K562 (cell line): ENCODE data around the gene HJV. TPM values are rescaled to one million over a fixed set of nuclear protein-coding genes. Genes with fewer than 3 reads are reported as not detected.

Source experiments
- BHLHE40 ChIP-seq: IDR thresholded peaks from 2 replicates; pipeline ENCODE4 v1.6.1; 2011; ENCODE audit warnings: low read length, improper control_type of control experiment
- CEBPG ChIP-seq, 3 experiments: fragments of 200-800 bp in 1 of 3; sonication (Bioruptor generic) in 1 of 3; sonication (generic) in 1 of 3; formaldehyde crosslinking in 1 of 3; IDR thresholded peaks in 2 of 3; conservative IDR thresholded peaks in 1 of 3; 2 replicates each; pipeline versions ENCODE4 v1.6.1 to v1.8.0; 2016 to 2022; ENCODE audit warnings: missing compliant biosample characterization in 2 of 3, missing genetic modification characterization in 2 of 3, mild to moderate bottlenecking in 1 of 3, missing genetic modification reagents in 1 of 3
- CHD2 ChIP-seq: IDR thresholded peaks from 2 replicates; pipeline ENCODE4 v1.6.1; 2011; ENCODE audit warnings: low read depth, low read length
- CLOCK ChIP-seq: fragments of 250-450 bp; sonication (Bioruptor Pico); IDR thresholded peaks from 2 replicates; pipeline ENCODE4 v1.4.0; 2020; ENCODE audit warnings: mild to moderate bottlenecking, moderate library complexity, borderline replicate concordance
- HCFC1 ChIP-seq: IDR thresholded peaks from 2 replicates; pipeline ENCODE4 v1.6.1; 2012; ENCODE audit warnings: low read depth, low read length, improper control_type of control experiment
- MCM3 ChIP-seq: fragments of 450-650 bp; IDR thresholded peaks from 2 replicates; pipeline ENCODE4 v1.6.1; 2016
- NR2C2 ChIP-seq, 2 experiments: fragments of 200-800 bp in 1 of 2; sonication (Bioruptor generic) in 1 of 2; sonication (generic) in 1 of 2; formaldehyde crosslinking in 1 of 2; IDR thresholded peaks; 2 replicates each; pipeline versions ENCODE4 v1.6.1 to v1.8.0; 2016 to 2022; ENCODE audit warnings: mild to moderate bottlenecking in 1 of 2, missing compliant biosample characterization in 1 of 2, missing genetic modification characterization in 1 of 2, missing genetic modification reagents in 1 of 2
- POLR2H ChIP-seq: IDR thresholded peaks from 2 replicates; pipeline ENCODE4 v1.6.1; 2016; ENCODE audit warnings: missing genetic modification characterization, low read depth, mild to moderate bottlenecking, control low read depth, missing compliant biosample characterization, moderate library complexity
- POLR3A ChIP-seq: IDR thresholded peaks from 2 replicates; pipeline ENCODE4 v1.6.1; 2011; ENCODE audit warnings: borderline replicate concordance, mild to moderate bottlenecking, moderate library complexity; ENCODE audit not compliant: insufficient read length, insufficient read depth; ENCODE audit errors: extremely low read depth
- RBM17 ChIP-seq: fragments of 200-400 bp; formaldehyde crosslinking; IDR thresholded peaks from 2 replicates; pipeline ENCODE4 v1.6.1; 2017; ENCODE audit warnings: low read depth, mild to moderate bottlenecking, low read length, borderline replicate concordance
- SMC3 ChIP-seq: conservative IDR thresholded peaks from 2 replicates; pipeline ENCODE4 v1.6.1; 2011; ENCODE audit warnings: low read depth, low read length, improper control_type of control experiment; ENCODE audit not compliant: insufficient read depth
- ZFP1 ChIP-seq: fragments of 450-650 bp; formaldehyde crosslinking; IDR thresholded peaks from 2 replicates; pipeline ENCODE4 v1.4.0; 2020; ENCODE audit warnings: mild to moderate bottlenecking, mixed read lengths
- ZKSCAN1 ChIP-seq: fragments of 150-350 bp; IDR thresholded peaks from 2 replicates; pipeline ENCODE4 v1.6.1; 2016; ENCODE audit warnings: low read depth, low read length
- ZNF146 ChIP-seq: IDR thresholded peaks from one replicate; pipeline ENCODE4 v1.6.1; 2018; ENCODE audit warnings: missing compliant biosample characterization; ENCODE audit not compliant: unreplicated experiment
- ZNF589 ChIP-seq: fragments of 200-800 bp; sonication (Bioruptor generic); IDR thresholded peaks from 2 replicates; pipeline ENCODE4 v1.6.1; 2016; ENCODE audit warnings: low read depth, missing genetic modification characterization, missing compliant biosample characterization
- polyA plus RNA-seq, 8 experiments: library from polyadenylated mRNA; depleted of rRNA in 4 of 8; stranded (reverse) in 5 of 8; unstranded in 3 of 8; fragments of >200 nt; fragmentation: Nextera tagmentation in 2 of 8; fragmentation: Illumina TruSeq in 1 of 8; extraction: Ambion mirVana in 2 of 8; extraction: Trizol in 1 of 8; gene quantifications; 2 replicates each; pipeline versions ENCODE4 v1.2.1 to v1.2.3, GENCODE V29; 2011 to 2014; ENCODE audit warnings: inconsistent platforms in 1 of 8, missing spikeins in 1 of 8
- total RNA-seq, 7 experiments: library from RNA; depleted of rRNA in 6 of 7; stranded (reverse); fragments of >200 nt in 6 of 7; fragmentation: Illumina TruSeq in 2 of 7; extraction: Trizol in 2 of 7; gene quantifications; 2 replicates each; pipeline versions ENCODE4 v1.2.1 to v1.2.3, GENCODE V29; 2011 to 2021; ENCODE audit warnings: low replicate concordance in 1 of 7
- TF ChIP-seq, protein P1 (sequence below): fragments of 250-450 bp; sonication (Bioruptor Pico); IDR thresholded peaks from 2 replicates; pipeline ENCODE4 v1.5.0; 2022; ENCODE audit warnings: mild to moderate bottlenecking
- TF ChIP-seq, protein P2 (sequence below): fragments of 450-650 bp; formaldehyde crosslinking; IDR thresholded peaks from 2 replicates; pipeline ENCODE4 v1.4.0; 2020; ENCODE audit warnings: mild to moderate bottlenecking, moderate library complexity
- TF ChIP-seq, protein P3 (sequence below): fragments of 250-450 bp; sonication (Bioruptor Pico); IDR thresholded peaks from 2 replicates; pipeline ENCODE4 v1.5.0; 2021

The HJV gene
- total and polyA plus RNA-seq, 9 of the 15 experiments (the other 6 are each of a cell fraction or from before 2014, with no cell fraction given): 1.0 to 6.6 (median 2.4) TPM

- TF ChIP-seq, protein P1, sequence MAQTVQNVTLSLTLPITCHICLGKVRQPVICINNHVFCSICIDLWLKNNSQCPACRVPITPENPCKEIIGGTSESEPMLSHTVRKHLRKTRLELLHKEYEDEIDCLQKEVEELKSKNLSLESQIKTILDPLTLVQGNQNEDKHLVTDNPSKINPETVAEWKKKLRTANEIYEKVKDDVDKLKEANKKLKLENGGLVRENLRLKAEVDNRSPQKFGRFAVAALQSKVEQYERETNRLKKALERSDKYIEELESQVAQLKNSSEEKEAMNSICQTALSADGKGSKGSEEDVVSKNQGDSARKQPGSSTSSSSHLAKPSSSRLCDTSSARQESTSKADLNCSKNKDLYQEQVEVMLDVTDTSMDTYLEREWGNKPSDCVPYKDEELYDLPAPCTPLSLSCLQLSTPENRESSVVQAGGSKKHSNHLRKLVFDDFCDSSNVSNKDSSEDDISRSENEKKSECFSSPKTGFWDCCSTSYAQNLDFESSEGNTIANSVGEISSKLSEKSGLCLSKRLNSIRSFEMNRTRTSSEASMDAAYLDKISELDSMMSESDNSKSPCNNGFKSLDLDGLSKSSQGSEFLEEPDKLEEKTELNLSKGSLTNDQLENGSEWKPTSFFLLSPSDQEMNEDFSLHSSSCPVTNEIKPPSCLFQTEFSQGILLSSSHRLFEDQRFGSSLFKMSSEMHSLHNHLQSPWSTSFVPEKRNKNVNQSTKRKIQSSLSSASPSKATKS (CRISPR knock-in tag): no peak
- TF ChIP-seq CEBPG (CRISPR knock-in tag; IDR thresholded peaks at IDR 0.05): peak; percentile 82
- TF ChIP-seq CEBPG (tag; conservative IDR thresholded peaks at IDR 0.05 in 1 of 2, IDR thresholded peaks at IDR 0.05 in 1 of 2): peak; percentile 84 to 92
- TF ChIP-seq, protein P2, sequence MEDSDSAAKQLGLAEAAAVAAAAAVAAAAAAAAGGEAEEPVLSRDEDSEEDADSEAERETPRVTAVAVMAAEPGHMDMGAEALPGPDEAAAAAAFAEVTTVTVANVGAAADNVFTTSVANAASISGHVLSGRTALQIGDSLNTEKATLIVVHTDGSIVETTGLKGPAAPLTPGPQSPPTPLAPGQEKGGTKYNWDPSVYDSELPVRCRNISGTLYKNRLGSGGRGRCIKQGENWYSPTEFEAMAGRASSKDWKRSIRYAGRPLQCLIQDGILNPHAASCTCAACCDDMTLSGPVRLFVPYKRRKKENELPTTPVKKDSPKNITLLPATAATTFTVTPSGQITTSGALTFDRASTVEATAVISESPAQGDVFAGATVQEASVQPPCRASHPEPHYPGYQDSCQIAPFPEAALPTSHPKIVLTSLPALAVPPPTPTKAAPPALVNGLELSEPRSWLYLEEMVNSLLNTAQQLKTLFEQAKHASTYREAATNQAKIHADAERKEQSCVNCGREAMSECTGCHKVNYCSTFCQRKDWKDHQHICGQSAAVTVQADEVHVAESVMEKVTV: no peak
- TF ChIP-seq CHD2: no peak
- TF ChIP-seq NR2C2 (CRISPR knock-in tag; IDR thresholded peaks at IDR 0.05): no peak
- TF ChIP-seq NR2C2 (tag; IDR thresholded peaks at IDR 0.05): peak; percentile 61
- no peak for TF ChIP-seq POLR2H
- TF ChIP-seq ZNF589 (CRISPR knock-in tag): peak; percentile 76
- no peak for TF ChIP-seq BHLHE40
- TF ChIP-seq ZNF146: no peak
- TF ChIP-seq ZFP1: no peak
- TF ChIP-seq ZKSCAN1: no peak
- TF ChIP-seq POLR3A: no peak
- TF ChIP-seq RBM17: no peak
- TF ChIP-seq HCFC1: no peak
- no peak for TF ChIP-seq CLOCK (CRISPR knock-in tag)
- TF ChIP-seq SMC3: no peak
- no peak for TF ChIP-seq MCM3
- TF ChIP-seq, protein P3, sequence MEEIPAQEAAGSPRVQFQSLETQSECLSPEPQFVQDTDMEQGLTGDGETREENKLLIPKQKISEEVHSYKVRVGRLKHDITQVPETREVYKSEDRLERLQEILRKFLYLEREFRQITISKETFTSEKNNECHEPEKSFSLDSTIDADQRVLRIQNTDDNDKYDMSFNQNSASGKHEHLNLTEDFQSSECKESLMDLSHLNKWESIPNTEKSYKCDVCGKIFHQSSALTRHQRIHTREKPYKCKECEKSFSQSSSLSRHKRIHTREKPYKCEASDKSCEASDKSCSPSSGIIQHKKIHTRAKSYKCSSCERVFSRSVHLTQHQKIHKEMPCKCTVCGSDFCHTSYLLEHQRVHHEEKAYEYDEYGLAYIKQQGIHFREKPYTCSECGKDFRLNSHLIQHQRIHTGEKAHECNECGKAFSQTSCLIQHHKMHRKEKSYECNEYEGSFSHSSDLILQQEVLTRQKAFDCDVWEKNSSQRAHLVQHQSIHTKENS (CRISPR knock-in tag): no peak
Observed at GRCh38 chr1:145985502-145986439, 35.8 kb downstream of the HJV start (continued).
